Measurements from ENCODE around the gene PADI3.
"Not testable (repeated sequence)": the region's sequence is repeated elsewhere in the genome, so short reads cannot be mapped to it uniquely, and the experiment has no call there.

PADI3 gene

DNA sequence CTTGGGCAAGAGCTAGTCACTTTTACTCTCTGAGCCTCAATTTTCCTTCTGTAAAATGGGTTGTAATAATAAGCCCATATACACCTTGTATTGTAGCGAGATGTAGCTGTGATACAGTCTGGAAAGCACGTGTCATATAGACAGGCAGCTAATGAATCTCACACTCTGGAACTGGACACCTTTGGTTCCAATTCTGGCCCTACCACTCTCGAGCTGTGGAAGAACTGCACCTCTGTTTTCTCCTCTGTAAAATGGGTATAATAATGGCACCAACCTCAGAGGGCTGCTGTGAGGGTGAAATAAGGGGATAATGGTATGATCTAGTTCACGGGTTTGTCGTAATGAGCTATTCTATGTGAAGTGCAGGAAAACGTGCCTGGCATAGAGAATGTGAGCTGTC, 58.4 kb downstream of the PADI3 start:
- DNase-seq: no peak

DNA sequence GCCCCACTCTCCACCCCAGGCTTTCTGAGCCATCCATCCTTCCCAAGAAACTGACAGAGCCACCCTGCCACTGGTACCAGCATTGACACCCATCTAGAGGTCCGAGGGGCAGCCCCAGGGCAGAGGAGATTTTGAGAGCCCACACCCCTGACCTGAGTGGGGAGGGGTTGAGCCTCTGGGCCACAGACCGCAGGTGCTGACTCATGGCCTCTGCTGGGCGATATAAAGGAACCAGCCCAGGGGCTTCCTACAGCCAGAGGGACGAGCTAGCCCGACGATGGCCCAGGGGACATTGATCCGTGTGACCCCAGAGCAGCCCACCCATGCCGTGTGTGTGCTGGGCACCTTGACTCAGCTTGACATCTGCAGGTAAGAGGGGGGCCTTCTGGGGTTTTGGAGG, 59.0 kb downstream of the PADI3 start, which contains the start of gene PADI4:
Gene PADI4, plus strand, starts transcription at position 252 of the 400 bp plus-strand sequence. Its CDS starts 26 bp downstream, at position 278.
- DNase-seq: no peak

DNA sequence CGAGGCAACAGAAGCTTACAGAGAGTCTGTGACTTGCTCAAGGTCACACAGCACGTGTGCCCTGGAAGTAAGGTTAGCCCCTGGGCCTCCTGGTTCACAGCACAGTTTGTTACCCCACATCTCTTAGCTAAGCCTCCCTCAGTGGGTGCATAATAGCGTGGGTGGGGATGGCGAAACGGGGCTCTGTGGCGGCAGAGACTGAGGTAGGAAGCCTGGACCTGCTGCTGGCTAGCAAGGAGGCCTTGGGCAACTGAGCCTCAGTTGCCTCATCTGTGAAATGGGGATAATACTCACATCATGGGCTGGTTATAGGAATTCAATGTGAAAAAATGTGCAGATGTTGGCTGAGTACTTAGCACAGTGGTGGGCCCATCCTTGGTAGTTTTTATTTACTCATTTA, 59.7 kb downstream of the PADI3 start:
- DNase-seq: no peak

DNA sequence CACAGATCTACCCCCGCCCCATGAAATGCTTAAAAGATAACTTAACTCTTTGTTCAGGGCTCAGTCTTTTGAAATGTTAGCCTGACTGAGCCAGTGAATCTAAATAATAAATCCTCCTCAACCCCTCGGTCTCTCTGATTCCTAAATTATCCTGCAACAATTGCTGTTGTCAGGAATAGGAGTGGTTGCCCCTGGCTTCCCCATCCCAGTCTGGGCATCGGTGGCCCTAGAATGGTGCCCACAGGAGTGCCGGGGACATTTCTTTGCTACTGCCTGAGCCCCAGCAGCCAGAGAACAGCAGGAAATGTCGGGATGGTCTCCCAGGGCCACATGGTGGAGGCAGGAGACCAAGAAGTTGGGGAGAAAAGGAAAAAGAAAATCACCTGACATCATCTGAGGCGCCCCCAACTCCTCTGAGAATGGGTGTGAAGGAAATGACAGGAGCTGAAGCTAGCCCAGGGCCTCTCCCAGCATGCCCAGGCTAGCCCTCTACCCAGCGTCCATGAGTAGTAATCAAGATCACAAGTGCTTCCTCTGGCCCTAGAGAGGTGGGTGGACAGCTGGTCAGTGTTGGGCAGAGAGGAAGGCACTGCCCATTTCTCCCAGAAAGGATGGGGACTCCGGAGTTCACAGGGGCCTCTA, 60.6 kb downstream of the PADI3 start:
- no peak for DNase-seq

DNA sequence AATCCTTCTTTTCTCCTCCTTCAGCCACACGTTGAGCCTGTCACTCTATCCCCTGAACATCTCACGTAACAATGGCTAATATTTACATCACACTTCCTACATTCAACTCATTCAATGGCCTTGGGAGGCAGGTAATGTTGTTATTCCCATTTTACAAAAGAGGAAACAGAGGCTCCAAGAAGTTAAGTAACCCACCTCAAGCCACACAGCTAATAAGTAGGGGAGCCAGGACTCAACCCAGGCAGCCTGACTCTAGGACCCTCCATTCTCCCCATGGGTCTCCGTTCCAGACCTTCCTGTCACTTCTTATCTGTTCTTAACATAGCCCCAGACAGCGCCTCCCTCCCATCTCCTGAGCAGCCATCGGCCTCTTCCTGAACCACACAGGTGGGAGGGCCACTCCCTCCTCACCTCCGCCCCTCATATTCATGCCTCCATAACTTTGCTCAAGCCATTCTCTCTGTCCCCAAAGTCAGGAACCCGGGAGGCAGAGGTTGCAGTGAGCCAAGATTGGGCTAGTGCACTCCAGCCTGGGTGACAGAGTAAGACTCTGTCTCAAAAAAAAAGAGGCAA, 61.3 kb downstream of the PADI3 start:
- no peak for DNase-seq

DNA sequence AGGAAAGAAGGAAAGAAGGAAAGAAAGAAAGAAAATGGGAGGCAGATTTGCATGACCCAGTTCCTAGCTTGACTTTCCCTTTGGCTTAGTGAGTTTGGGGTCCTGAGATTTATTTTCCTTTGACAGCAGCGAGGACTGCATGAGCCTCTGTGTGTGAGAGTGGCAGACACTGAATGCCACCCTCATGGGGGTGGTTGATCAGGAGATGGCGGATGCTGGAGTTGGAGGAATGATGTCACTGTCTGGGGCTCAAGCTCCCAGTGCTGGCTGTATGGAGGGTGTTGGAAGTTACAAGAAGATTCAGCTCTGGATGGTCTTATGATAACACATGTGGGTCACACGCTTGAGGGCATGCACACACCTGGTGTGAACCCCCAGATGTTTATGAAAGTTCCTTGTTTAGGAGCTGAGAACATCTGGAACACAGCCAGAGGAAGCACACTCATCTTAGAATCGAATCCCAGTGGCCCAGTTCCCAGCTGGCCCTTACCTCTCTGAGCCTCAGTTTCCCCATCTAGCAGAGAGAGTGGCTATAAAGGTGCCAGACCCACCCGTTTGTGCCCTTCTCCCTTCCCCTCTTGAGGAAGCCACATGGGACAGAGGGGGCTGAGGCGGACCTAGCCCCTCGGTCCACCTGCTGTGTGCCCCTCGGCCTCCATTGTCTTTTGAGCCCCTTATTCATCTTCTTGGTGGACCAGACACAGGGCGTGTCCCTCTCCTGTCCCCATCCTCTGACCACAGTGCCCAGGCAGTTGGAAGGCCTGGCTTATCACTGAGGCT, 64.8 kb downstream of the PADI3 start:
- no peak for DNase-seq

DNA sequence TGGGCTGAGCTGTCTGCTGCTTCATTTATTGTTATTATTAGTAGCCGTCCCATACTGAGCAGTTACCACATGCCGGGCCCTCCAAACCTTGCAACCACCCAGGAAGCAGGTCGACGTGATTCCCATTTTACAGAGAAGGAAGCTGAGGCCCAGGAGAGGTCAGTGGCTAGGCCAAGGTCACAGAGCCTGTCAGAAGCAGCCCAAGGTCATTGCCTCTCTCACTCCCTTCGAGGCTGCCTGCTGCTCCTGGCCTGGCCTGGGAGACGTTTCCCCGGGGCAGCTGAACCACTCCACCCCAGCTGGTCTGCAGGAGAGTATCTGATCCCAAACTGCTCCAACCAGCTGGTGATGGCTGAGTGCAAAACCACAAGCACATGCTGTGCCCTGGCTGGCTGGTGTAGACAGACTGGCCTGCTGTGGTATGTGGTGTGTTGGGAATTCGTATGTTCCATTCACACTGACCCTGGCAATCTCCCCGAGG, 65.6 kb downstream of the PADI3 start:
- DNase-seq: no peak

DNA sequence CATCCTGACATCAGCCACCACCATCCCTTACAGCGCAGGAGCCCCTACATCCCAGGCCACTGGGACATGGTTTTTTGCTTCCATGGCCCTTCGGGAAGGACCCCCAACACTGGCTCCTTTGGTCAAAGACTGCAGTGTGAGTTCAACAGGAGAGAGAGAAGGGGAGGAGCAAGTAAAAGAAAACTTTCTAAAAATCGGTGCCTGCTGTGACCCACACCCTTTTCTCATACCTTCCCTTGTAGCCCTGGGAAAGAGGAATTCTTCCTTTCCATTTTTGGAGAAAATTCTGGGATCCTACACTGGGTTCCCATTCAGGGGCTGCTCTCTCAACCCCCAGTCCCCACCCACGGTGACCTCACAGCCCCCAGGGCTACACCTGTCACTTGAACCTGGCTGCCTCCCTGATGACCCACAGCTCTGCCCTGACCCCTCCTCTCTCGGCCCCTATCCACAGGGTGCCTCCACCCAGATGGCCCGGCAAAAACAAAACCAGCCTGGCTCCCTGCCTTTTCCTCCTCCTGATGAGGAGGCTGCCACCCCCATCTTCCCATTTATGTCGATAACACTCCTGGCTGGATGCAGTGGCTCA, 66.7 kb downstream of the PADI3 start:
- DNase-seq: no peak

DNA sequence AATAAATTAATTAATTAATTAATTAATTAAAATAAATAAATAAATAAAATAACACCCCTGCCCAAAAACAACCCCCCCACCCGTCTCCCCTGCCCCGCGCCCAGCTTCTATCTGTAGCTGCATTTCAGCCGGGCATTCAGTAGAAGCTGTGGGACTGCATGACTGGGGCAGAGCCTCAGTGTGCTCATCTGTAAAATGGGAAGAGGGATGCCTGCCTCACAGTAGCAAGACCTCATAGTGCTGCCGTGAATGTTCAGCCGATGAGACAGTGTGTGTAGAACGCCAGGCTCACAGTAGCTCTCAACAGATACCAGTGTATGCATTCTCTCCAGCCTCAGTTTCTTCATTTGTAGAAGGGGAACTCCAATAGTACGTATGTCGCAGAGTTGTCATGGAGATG, 67.8 kb downstream of the PADI3 start:
- no peak for DNase-seq

DNA sequence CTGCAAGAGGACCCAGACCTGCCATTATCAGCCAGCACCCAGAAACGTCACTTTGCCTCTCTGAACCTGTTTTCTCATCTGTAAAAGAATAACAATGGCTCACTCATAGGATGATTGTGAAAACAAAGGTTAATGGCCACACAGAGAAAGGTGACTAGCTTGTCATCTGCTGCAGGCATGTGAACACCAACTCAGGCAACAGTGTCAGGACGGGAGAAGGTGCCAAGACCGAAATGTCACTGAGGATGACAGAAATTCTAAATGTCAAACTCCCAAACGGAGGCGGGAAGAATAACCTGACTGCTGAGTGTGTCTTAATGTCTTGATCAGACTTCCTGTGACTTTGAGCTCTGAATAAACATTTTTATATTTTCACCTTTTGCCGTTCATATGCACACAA, 69.4 kb downstream of the PADI3 start:
- DNase-seq: no peak

DNA sequence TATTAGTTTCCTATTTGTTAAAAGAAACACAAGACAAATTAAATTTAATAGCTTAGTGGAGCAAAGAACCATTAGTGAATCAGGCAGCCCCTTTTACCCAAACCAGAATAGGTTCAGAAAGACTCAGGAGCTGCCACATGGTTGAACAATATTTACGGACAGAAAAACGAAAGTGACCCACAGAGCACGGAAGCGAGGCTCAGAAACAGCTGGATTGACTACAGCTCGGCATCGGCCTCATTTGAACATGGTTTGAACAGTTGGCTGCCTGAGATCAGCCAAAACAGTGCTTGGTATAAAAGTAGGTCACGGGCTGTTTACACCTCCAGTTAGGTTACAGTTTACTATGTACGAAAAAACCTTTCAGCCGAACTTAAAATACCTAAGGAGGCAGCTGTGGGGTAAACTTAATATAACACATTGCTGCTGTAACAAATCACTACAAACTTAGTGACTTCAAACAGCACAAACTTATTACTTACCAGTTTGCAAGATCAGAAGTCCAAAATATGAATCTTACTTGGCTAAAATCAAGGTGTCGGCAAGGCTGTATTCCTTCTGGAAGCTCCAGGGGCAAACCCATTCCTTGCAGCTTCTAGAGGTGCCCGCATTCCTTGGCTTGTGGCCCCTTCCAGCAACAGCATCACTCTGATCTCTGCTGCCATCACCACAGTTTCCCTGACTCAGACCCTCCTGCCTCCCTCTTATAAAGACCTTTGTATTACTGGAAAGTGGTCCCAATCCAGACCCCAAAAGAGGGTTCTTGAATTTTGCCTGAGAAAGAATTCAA, 70.9 kb downstream of the PADI3 start:
- DNase-seq: no peak

DNA sequence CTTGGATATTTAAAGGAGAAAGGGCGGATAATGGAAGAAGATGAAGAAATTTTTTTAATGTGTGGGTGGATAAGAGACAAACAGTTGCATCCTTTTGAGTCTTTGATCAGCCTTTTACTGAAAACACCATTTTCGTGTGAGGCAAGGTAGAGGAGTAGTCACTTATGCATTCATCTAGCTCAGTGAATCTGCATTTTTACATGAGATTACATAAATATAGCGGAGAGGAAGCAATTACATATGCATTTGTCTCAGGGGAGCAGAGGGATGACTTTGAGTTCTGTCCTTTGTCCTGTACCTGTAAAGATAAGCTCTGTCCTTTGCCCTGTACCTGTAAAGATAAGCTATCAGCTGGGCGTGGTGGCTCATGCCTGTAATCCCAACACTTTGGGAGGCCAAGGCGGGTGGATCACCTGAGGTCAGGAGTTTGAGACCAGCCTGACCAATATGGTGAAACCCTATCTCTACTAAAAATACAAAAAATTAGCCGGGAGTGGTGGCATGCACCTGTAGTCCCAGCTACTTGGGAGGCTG, 73.0 kb downstream of the PADI3 start:
- DNase-seq: not testable (repeated sequence)

DNA sequence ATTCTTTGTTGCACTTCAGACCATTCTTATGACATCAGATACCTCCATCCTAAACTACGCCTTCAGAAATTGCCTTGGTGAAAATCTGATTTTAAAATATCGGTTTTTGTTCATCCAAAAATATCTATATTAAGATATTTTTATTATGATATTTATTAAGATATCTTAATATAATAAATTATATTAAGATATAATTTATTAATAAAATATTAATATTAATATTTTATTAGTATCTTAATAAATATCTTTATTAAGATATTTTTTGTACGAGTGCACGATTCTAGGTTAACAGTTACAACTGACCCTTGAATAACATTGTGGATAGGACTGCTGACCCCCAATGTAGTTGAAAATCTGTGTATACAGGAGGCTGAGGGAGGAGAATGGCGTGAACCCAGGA, 80.0 kb downstream of the PADI3 start:
- no peak for DNase-seq

DNA sequence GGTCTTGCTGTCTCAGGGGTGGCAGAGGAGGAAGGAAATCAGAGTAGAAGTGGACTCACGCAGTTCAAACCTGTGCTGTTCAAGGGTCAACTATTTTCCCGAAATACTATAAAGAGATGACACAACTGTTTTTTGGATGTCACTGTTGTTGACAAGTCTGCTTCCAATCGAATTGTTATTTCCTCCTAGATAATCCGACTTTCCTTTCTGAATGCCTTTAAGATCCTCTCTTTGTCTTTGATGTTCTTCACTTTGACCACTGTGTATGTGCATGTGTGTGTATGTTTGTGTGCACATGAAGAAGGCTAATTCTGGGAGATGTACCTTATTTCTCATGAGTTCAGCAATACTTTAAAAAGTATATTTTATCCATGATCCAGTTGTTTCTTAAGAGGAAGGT, 80.7 kb downstream of the PADI3 start:
- no peak for DNase-seq

DNA sequence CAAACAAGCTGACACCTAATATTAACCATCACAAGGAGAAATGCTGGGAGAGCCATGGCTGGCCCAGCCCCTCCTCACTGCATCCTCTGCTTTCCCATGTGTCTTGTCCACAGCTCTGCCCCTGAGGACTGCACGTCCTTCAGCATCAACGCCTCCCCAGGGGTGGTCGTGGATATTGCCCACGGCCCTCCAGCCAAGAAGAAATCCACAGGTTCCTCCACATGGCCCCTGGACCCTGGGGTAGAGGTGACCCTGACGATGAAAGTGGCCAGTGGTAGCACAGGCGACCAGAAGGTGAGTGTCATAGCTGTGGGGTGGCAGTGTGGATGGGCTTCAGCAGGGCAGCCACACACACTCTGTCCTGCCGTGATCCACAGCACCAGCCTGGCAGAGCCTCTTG, 82.0 kb downstream of the PADI3 start:
- DNase-seq: no peak

DNA sequence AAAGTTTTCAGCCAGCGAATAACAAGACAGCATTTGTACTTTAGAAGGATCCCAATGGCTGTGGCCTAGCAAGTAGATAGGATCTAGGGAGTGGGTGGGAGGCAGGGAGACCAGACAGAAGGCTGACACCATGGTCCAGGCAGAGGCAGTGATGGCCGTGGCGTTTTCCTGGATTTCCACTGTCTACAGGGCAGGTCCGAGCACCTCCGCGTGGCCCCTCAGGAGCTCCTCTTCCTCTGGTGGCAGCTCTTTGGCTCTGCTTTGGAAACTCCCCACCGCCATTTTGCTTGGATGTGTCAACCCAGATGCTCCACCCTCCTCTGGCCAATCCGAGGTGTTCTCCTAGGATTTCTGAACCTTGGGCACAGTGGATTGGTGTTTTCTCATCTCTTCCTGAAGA, 84.2 kb downstream of the PADI3 start:
- no peak for DNase-seq
